OCI-LY3 (cell line): ENCODE results near the gene CISD3.

ENCODE experiments used
- EZH2phosphoT487 ChIP-seq: fragments of 200-600 bp; shearing (Covaris generic); IDR thresholded peaks from 2 replicates; pipeline ENCODE4 v1.6.1; 2018; ENCODE audit warnings: antibody characterized with exemption, mixed run types, low read depth
- TF ChIP-seq, protein P1 (sequence below): fragments of 200-600, 300-600 bp; sonication (generic); IDR thresholded peaks from 2 replicates; pipeline ENCODE4 v1.5.1; 2014; ENCODE audit warnings: antibody characterized with exemption, low read length, low read depth

DNA sequence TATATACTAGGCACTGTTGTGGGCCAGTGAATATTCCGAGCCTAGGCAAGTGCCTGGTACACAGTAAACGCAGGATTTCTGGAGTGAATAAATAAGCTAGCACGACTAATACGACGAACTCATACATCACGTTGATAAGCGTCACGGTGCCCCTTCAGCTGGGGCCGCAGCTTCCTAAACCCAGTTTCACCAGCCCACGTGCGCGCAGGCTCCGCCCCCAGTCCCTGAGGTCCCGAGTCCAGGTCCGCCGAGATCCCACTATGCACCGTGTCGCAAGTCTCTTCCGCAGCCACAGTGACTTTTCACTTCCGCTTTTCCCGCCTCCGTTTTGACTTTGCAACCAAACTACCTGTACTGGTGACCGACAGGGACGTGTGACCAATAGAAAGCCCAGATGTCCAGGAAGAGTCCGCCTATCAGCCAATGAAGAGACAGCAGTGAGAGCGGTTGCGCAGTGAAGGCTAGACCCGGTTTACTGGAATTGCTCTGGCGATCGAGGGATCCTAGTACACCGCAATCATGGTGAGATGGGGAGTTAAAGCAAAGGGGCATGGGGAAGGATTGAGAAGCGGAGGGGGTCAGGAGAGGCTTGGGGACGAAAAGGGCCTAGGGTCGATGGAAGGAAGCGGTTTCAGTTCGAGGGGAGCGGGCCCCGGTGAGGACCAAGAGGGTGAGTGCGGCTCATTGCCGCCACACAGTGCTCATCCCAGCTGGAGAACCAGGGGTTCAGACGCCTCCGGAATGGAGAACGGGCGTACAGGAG lies 22.3 kb downstream of the CISD3 start, which contains the start of gene PSMB3:
- TF ChIP-seq, protein P1, sequence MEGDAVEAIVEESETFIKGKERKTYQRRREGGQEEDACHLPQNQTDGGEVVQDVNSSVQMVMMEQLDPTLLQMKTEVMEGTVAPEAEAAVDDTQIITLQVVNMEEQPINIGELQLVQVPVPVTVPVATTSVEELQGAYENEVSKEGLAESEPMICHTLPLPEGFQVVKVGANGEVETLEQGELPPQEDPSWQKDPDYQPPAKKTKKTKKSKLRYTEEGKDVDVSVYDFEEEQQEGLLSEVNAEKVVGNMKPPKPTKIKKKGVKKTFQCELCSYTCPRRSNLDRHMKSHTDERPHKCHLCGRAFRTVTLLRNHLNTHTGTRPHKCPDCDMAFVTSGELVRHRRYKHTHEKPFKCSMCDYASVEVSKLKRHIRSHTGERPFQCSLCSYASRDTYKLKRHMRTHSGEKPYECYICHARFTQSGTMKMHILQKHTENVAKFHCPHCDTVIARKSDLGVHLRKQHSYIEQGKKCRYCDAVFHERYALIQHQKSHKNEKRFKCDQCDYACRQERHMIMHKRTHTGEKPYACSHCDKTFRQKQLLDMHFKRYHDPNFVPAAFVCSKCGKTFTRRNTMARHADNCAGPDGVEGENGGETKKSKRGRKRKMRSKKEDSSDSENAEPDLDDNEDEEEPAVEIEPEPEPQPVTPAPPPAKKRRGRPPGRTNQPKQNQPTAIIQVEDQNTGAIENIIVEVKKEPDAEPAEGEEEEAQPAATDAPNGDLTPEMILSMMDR: no peak
- TF ChIP-seq EZH2phosphoT487: no peak
